GM20431 (cell line): ENCODE data around the gene SNX3.

Source experiments
- in situ Hi-C: fragments of 300-500 bp; cut with MseI, MboI; formaldehyde crosslinking; loops from one replicate; pipeline ENCODE4 v1.15.0; 2020; ENCODE audit warnings: low sequenced_read_pairs; ENCODE audit not compliant: unreplicated experiment

Gene SNX3

GRCh38 chr6:108171918-108172516 lies 88.8 kb downstream of the SNX3 start:
- in situ Hi-C loops, result no loop called here

DNA sequence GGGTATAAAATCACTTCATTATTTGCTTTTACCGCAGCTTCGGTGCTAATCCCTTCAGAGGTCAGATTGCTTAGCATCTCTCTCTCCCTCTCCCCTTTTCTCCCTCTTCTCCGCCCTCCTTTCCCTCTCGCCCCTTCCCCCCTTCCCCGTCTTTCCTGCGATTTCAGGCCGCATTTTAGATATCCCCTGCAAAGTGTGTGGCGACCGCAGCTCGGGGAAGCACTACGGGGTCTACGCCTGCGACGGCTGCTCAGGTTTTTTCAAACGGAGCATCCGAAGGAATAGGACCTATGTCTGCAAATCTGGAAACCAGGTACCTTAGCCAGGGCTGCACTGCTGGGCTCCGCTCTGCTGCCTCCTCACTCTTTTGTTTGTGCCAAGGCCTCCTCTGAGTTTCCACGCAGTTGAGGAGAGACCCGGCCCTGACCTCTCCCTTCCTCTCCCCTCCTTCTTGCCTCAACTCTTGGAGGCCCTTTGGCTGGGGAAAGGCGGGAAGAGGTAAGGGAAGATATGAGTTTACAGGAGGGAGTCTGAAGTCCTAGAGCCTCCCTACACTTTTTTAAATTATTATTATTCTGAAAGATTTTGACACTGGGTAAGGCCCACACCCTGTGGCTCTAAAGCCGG lies 89.4 kb downstream of the SNX3 start:
- in situ Hi-C loops, result no loop called here

DNA sequence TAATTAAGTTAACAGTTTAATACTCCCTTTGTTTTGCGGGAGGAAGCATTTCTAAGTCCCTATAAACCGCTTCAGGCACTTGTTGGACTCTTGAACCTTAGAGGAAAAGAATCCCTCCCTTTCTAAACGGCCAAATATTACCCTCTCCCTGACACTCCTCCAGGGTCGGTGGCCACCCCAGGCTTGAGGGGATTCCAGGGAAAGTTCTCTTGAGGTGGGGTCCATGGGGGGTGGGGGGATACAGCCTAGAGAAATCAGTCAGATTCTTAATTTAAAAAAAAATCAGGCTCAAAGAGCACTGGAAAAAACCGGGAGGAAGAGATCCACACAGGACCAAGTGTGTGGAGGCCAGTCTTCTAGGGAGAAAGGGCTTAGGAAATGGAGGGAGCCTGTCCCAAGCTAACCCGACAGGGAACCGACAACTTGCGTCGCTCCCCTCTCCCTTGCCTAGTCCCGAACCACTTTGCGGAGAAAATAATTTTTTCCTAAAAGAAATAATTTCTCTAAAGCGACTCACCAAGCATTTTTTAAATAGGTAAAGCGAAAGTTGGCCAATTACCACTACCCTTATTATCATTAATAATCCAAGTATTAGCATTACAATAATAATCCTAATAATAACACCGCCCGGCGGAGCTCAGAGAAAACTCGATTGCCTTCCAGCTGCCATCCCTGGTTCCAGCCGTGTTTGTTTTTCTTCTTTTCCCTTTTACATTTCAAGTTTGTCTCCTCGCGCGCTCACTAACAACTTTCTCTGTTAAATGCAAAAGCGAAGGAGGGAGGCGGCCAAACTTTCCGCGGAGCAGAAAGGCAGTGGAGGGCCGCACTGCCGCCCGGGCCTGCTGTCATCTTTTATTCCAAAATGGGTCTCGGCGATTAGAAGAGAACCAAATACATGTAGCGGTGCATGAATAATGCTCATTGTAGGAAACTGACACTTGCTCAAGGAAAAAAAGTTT lies 90.2 kb downstream of the SNX3 start:
- in situ Hi-C loops, result no loop called here

- in situ Hi-C loops, result no loop called here
These were observed 91.1 kb downstream of the SNX3 start for GRCh38 chr6:108169464-108170331.

GRCh38 chr6:108168501-108169463 lies 92.1 kb downstream of the SNX3 start:
- in situ Hi-C loops, result no loop called here

GRCh38 chr6:108168090-108168463 lies 92.8 kb downstream of the SNX3 start:
- in situ Hi-C loops, result no loop called here

DNA sequence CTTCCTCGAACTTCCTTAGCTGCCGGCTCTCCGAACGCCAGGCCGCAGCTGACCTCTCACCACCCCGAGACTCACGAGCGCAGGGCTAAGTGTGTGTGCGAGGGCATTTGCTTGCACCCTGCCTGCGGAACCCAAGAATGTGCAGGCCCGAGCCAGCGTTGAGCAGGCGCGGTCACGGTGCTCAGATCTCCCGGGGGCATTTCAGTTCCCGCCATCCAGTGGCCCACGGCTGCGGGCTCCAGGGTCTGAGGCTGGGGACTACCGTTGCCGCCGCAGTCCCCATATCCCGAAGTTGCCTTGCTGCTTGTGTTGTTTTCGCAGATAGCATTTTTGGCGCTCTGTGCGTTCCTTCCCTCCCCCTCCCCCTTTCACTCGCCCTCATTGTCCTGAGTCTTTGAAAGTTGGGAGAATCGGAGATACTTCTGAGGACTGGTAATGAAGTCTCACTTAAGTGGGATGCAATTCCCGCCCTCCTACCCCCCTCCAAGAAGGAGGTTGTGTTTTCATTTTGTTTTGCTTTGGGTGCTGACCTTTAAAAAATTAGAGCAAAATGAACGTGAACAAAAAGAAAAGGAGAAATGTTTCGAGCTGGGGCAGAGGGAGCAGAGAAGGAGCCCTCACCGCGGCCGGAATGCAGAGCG lies 93.3 kb downstream of the SNX3 start:
- in situ Hi-C loops, result no loop called here

DNA sequence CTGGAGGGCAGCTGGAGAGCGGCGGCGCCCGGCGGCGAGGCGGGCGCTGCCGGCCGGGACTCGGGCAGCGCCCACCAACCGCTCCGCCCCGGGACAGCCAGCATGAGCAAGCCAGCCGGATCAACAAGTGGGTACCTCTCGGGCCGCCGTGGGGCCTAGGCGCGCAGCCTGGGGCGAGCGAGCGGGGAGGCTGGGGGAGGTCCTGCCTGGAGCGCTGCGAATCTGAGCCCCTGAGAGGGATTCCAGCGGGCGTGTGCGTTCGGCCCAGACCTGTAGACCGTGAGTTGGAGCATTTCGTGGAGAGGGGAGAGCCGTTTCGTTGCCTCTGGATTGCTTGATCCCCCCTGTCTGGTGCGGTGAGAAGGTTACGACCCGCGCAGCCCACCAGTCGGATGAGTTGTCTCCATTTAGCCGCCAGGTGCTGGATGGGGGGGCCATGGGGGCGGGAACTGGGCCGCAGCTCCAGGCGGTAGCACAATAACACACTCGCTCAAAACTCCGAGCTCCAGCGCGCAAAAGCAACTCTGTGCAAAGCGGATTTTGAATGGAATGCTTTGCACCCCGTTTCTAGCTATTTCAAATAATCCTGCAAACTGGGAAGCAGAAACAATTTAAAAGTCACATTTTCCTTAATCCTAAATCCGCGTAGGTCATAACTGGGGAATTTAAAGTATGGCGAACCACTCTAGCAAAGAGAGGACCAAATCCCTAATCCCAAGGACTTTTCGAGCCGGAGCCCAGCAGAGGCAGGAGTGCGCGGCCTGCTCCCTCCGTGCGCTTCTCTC lies 94.0 kb downstream of the SNX3 start:
- in situ Hi-C loops, result no loop called here

DNA sequence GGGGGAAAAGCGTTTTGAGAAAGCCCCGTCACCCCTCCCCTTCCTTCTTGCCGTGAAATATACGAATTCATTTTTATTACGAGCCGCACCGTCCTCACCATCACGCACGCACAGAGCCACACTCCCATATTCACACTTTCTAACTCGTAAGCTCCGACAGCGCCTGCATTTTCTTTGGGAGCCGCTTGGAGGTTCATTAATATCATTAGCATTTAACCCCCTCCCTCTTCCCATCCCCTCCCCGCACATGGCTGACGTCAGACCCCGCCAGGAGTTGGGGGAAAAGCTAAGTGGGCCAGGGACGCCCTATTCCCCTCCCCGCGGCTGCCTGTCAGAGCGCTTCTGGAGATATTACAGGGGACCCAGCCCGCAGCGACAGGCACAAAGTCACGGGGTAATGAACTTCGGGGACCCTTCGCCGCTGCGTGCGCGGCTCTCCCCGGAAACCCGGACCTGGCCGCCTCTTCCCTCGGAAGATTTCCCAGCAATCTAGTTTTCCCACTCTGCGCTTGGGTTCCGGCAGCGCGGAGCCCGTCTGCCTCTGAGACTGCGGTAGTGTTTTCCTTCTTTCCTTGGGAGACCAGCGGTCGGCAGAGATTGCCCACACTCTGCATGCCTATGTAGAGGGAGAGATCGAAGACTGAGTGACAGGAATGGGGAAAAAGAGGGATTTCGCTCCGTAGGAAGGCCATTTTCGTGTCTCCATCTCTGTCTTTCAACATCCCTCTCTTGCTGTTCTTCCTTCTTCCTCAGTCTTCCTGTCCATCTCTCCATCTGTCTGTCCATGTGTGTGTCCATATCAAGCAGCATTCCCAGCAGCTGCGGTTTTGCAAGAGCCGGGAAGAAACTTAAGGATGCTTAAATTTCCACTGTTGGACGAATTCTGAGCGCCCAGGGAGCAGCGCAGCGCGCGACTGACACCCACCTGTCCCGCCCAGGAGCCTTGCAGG lies 94.9 kb downstream of the SNX3 start, which contains the start of gene NR2E1:
NR2E1 (plus strand) TSS at position 309 of the 950 bp plus-strand sequence. CDS start 744 bp downstream, outside the sequence.
- in situ Hi-C loops, result no loop called here

DNA sequence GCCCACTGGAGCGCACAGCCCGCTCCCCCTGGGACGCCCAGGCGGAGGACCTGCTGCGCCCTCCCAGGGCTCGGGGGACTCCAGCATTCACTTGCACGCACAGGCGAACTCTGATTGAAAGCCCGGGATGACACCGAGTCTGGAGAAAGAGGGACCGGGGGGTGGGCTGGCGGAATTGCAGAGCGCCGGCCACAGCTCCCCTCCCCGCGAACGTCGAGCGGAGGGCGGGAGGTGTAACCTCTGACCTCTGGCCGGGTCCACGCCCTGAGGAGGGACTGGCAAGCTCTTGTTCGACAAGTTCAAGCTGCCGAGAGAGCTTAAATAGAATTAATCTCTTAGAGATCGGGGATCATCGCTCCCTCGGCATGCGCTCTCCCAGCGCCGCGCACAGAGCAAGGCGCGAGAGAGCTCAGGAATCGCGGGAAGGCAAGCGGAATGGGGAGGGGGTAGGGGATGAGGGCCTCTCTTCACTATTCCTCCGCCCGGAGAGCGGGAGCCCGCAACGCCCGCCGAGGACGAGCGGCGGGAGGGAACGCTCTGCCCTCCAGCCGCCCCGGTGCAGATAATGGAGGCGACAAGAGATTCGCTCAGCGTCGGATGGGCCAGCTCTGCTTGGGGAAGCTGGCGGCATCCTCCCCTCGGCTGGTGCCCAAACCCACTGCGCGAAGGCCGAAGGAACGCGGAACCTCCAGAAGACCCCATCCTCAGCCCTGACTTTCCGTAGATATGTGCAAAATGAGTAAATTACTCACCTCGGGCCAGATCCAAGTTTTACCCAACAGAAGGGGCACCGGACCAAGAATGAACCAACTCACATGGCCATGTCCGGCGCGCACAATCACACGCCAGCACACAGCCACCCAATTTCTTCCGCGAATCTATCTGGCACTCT lies 95.8 kb downstream of the SNX3 start:
- in situ Hi-C loops, result no loop called here

GRCh38 chr6:108164543-108164814 lies 96.4 kb downstream of the SNX3 start:
- in situ Hi-C loops, result no loop called here

DNA sequence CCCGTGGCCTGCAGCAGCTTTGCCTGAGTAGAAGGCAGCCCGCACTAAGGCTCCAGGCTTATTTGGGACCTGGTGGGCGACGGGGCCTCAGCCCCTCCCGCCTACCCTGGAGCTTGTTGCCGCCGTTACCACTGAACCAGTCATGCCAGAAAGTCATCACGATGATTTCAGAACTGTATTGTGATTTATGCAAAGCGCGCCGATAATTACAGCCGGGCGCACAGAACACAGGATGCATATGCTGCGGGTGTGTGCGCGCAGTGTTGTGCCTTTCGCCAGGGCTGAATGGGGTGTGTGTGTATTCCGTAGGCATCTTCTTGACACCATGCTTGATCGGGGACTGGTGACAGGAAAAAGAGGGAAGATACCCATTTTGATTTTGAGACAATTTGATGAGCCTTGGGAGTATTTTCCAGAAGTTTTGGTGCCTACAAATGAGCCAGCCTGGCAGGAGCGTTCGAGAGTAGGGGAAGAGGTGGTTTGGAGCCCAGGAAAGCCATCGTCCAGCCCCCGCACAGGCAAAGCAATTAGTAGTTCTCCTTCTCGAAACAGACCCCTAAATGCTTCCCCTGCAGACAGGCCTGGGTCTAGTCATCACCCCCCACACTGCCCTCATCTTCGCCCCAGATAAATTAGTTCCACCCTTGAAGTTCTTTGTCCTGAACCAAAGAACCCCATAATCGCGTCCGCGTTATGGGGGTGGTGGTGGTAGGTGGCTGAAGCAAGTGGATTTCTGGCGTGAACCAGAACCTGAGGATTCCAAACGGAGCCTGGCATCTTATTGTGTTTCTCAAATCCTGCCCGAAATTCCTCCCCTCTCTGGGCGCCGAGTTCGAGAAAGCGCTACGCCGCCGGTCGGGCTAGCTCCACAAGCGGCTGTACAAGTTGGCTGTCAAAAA lies 96.9 kb downstream of the SNX3 start:
- in situ Hi-C loops, result no loop called here

- in situ Hi-C loops, result no loop called here
These were observed 97.6 kb downstream of the SNX3 start for GRCh38 chr6:108163267-108163643.

- in situ Hi-C loops, result no loop called here
These were observed 99.0 kb downstream of the SNX3 start for GRCh38 chr6:108161724-108162282.
